SIG-M5 treated with dmso at 0.1 percent for 504 hours (cell line): ENCODE data around the gene SHFL.
A peak's percentile ranks its signal among the peaks of the same experiment; 100 is the strongest.

ENCODE experiments used
- DNase-seq: peaks from one replicate; lab custom pipeline; 2025; ENCODE audit not compliant: unreplicated experiment; lab: John Stamatoyannopoulos, UW

The SHFL gene

GRCh38 chr19:10107817-10108367 is 21.8 kb downstream of the SHFL start:
- DNase-seq, result no peak

- DNase-seq, result no peak
These were observed 23.4 kb downstream of the SHFL start for GRCh38 chr19:10109528-10109927.

GRCh38 chr19:10110076-10110971 is 24.2 kb downstream of the SHFL start:
- no peak for DNase-seq

GRCh38 chr19:10110972-10111317 is 24.8 kb downstream of the SHFL start:
- no peak for DNase-seq

- no peak for DNase-seq
These were observed 25.3 kb downstream of the SHFL start, which contains the start of gene P2RY11 for GRCh38 chr19:10111405-10111811. P2RY11 (plus strand) TSS chr19:10111693; CDS start chr19:10111722, 29 bp downstream.

GRCh38 chr19:10112037-10112761 is 26.1 kb downstream of the SHFL start:
- DNase-seq, result peak; percentile 61

- peak; percentile 37 for DNase-seq
These were observed 26.9 kb downstream of the SHFL start for GRCh38 chr19:10112895-10113591.

- no peak for DNase-seq
These were observed 27.5 kb downstream of the SHFL start for GRCh38 chr19:10113592-10113963.

- DNase-seq, result no peak
These were observed 28.0 kb downstream of the SHFL start for GRCh38 chr19:10113964-10114650.

- no peak for DNase-seq
These were observed 28.7 kb downstream of the SHFL start for GRCh38 chr19:10114651-10115391.

- DNase-seq, result no peak
These were observed 29.4 kb downstream of the SHFL start for GRCh38 chr19:10115392-10116084.

- DNase-seq, result no peak
These were observed 30.2 kb downstream of the SHFL start for GRCh38 chr19:10116085-10116865.

- DNase-seq, result no peak
These were observed 30.9 kb downstream of the SHFL start for GRCh38 chr19:10116866-10117616.

GRCh38 chr19:10118960-10119359 is 32.8 kb downstream of the SHFL start:
- no peak for DNase-seq

GRCh38 chr19:10120538-10121189 is 34.5 kb downstream of the SHFL start:
- no peak for DNase-seq

GRCh38 chr19:10122045-10122444 is 35.9 kb downstream of the SHFL start:
- no peak for DNase-seq

- DNase-seq, result no peak
These were observed 38.3 kb downstream of the SHFL start for GRCh38 chr19:10124429-10124828.
